ENCODE results near the gene KCNJ15. TPM values are rescaled to one million over a fixed set of nuclear protein-coding genes. Genes with fewer than 3 reads are reported as not detected.

KCNJ15 gene
- total RNA-seq, 5 donors from 2014 or later (not counting 1 experiment from before 2014, with no cell fraction given) = 0.09 to 0.66 (median 0.43) TPM

DNA sequence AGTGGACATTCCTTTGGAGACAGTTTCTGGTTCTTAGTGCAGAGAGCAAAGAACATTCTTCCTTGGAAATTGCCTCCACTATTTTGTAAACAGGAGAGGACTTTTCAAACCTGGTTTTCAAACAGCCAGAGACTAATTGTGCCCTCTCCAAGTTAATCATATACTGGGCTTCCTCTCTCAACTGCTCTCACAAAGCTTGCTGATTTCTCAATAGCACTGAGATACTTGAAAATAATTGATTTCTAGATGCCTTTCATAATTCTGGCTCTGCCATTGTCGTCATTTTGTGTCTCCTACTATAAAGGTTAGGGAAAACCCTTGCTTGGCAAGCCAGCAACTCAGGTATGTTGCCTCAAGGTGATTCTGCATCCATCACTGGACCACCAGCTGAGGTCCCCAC, 56.0 kb downstream of the KCNJ15 start:
- no CpG with 5 or more reads among the region's 1 CpG for WGBS (ENCODE audit: insufficient coverage)
- ChIA-PET CTCF (no interaction called here), POLR2A (no interaction called here)
- no peaks in the 10 kb centered on the region for H3K36me3 ChIP-seq (ENCODE audit: control insufficient read depth in 2 of 2, extremely low read depth in 1 of 2, insufficient read depth in 1 of 2, low read length in 1 of 2)
- H3K4me3 ChIP-seq (ENCODE audit: control insufficient read depth in 1 of 2, extremely low read depth in 1 of 2, low read length in 1 of 2) = no peak overlapping the region
- no peak overlapping the region for H3K27ac Mint-ChIP-seq
- H3K9me3 ChIP-seq = no peaks in the 10 kb centered on the region
- H3K36me3 Mint-ChIP-seq = no peaks in the 10 kb centered on the region
- no peaks in the 10 kb centered on the region for H3K27me3 ChIP-seq (replicated peaks in 1 of 2; ENCODE audit: control insufficient read depth in 2 of 2, extremely low read depth in 1 of 2, insufficient read depth in 2 of 2, low read length in 1 of 2)
- no peak overlapping the region for H3K4me3 Mint-ChIP-seq
- H3K4me1 Mint-ChIP-seq = peaks cover 0 to 6% (median under 1%) of the 10 kb centered on the region in 3 donors
- no peak overlapping the region for H3K27ac ChIP-seq (ENCODE audit: low read length)
- DNase-seq (no peak), ATAC-seq (replicated peaks in 1 of 4) (no peak)
- H3K27me3 Mint-ChIP-seq = peaks cover 3 to 12% of the 10 kb centered on the region in 2 donors
- peaks cover 0 to 7% (median 0%) of the 10 kb centered on the region in 3 donors for H3K9me3 Mint-ChIP-seq
- H3K4me1 ChIP-seq (ENCODE audit: control insufficient read depth in 1 of 2, extremely low read depth in 1 of 2, insufficient read depth in 2 of 2, low read length in 2 of 2) = no peaks in the 10 kb centered on the region

GRCh38 chr21:38314558-38314957, 57.8 kb downstream of the KCNJ15 start:
- WGBS (ENCODE audit: insufficient coverage) = 88% methylated on average over 3 of the region's 3 CpGs
- H3K36me3 ChIP-seq (ENCODE audit: control insufficient read depth in 2 of 2, extremely low read depth in 1 of 2, insufficient read depth in 1 of 2, low read length in 1 of 2) = no peaks in the 10 kb centered on the region
- H3K4me3 ChIP-seq (ENCODE audit: control insufficient read depth in 1 of 2, extremely low read depth in 1 of 2, low read length in 1 of 2) = no peak overlapping the region
- CTCF ChIA-PET = no interaction called here
- Mint-ChIP-seq H3K27me3 (peaks cover 3 to 12% of the 10 kb centered on the region in 2 donors), H3K36me3 (no peaks in the 10 kb centered on the region), H3K4me1 (peaks cover 0 to 6% (median 0%) of the 10 kb centered on the region in 3 donors), H3K4me3 (no peak overlapping the region), H3K27ac (no peak overlapping the region), H3K9me3 (peaks cover 0 to 7% (median 0%) of the 10 kb centered on the region in 3 donors)
- H3K27me3 ChIP-seq (replicated peaks in 1 of 2; ENCODE audit: control insufficient read depth in 2 of 2, extremely low read depth in 1 of 2, insufficient read depth in 2 of 2, low read length in 1 of 2) = no peaks in the 10 kb centered on the region
- DNase-seq = no peak
- no peaks in the 10 kb centered on the region for H3K4me1 ChIP-seq (ENCODE audit: control insufficient read depth in 1 of 2, extremely low read depth in 1 of 2, insufficient read depth in 2 of 2, low read length in 2 of 2)
- no peaks in the 10 kb centered on the region for H3K9me3 ChIP-seq
- H3K27ac ChIP-seq (ENCODE audit: low read length) = no peak overlapping the region
- ATAC-seq (replicated peaks in 1 of 4) = no peak
- POLR2A ChIA-PET = no interaction called here

DNA sequence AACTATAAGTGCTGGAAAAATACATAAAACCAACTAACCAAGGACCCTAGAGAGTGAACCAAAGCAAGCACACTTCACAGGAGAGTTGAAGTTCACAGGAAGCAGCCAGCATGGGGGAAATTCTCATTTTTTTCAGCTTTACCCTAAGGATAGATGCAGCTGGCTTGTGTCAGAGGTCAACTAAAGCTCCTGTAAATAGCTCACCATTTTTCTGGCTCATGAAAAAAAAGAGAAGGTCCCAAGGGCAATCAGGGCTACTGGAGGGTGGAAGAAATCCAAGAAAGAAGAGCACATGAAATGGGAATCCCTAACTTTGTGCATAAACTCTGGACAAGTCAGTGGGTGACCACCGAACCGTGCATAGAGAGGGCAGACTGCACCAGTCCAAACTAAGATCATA, 58.3 kb downstream of the KCNJ15 start:
- H3K36me3 ChIP-seq (ENCODE audit: control insufficient read depth in 2 of 2, extremely low read depth in 1 of 2, insufficient read depth in 1 of 2, low read length in 1 of 2) = no peaks in the 10 kb centered on the region
- no peak overlapping the region for H3K27ac ChIP-seq (ENCODE audit: low read length)
- Mint-ChIP-seq H3K36me3 (no peaks in the 10 kb centered on the region), H3K4me3 (no peak overlapping the region), H3K4me1 (peaks cover 0 to 6% (median 0%) of the 10 kb centered on the region in 3 donors), H3K9me3 (peaks cover 0 to 7% (median 0%) of the 10 kb centered on the region in 3 donors), H3K27me3 (peaks cover 3 to 12% of the 10 kb centered on the region in 2 donors), H3K27ac (no peak overlapping the region)
- no CpG with 5 or more reads among the region's 2 CpGs for WGBS (ENCODE audit: insufficient coverage)
- H3K4me3 ChIP-seq (ENCODE audit: control insufficient read depth in 1 of 2, extremely low read depth in 1 of 2, low read length in 1 of 2) = no peak overlapping the region
- no peaks in the 10 kb centered on the region for H3K4me1 ChIP-seq (ENCODE audit: control insufficient read depth in 1 of 2, extremely low read depth in 1 of 2, insufficient read depth in 2 of 2, low read length in 2 of 2)
- no peaks in the 10 kb centered on the region for H3K27me3 ChIP-seq (replicated peaks in 1 of 2; ENCODE audit: control insufficient read depth in 2 of 2, extremely low read depth in 1 of 2, insufficient read depth in 2 of 2, low read length in 1 of 2)
- ATAC-seq (replicated peaks in 1 of 4) = no peak
- POLR2A ChIA-PET = no interaction called here
- CTCF ChIA-PET = no interaction called here
- no peak for DNase-seq
- no peaks in the 10 kb centered on the region for H3K9me3 ChIP-seq

DNA sequence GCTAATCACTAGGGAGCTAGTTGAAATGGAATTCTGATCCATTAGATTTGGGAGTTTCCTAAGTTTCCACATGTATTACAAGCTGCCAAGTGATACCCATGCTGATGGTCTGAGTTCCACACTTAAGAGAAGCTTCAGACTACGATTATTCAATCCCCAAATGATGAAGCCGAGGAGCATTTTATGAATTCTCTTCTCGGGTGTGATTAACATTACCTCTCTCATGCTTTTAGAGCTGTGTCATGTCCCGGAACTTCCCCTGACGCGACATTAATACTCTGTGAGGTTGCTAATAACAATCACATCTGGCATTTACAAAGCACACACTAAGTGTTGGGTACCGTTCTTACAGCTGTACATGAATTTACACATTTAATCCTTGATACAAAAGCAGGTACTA, 63.0 kb downstream of the KCNJ15 start:
- H3K27ac Mint-ChIP-seq = no peak overlapping the region
- no peaks in the 10 kb centered on the region for H3K36me3 Mint-ChIP-seq
- H3K27me3 ChIP-seq (replicated peaks in 1 of 2; ENCODE audit: control insufficient read depth in 2 of 2, extremely low read depth in 1 of 2, insufficient read depth in 2 of 2, low read length in 1 of 2) = no peaks in the 10 kb centered on the region

DNA sequence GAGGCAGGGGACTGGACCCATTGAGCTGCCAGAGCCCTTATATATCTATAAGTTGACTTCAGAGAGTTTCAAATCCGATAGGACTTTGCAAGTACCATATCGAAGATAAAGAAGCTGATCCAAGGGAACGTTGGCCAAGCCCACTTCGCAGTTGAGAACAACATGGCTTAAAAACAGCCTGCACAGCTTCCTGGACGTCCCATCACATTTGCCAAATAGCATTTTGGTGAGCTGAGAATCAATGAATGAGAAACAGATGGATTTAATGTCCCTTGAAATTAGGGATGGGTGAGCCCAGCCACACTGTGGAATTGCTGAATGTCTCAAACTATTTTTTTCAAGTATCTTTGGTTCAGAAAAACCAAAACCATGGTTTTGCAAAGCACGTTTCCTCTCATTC, 64.8 kb downstream of the KCNJ15 start:
- ChIA-PET POLR2A (interaction anchor here in 1 of 2 donors (0.5 kb wide), 1 partner anchor 1805 kb away, joined by 5 read pairs; no protein-coding TSS in a partner anchor), CTCF (interaction anchor here in 1 of 2 donors (0.6 to 0.7 kb wide), 2 partner anchors 102 to 103 kb away, joined by 3 to 4 read pairs; no protein-coding TSS in a partner anchor)
- no peak for ATAC-seq (replicated peaks in 1 of 4)
- no peaks in the 10 kb centered on the region for H3K27me3 Mint-ChIP-seq
- Histone ChIP-seq H3K4me1 (ENCODE audit: control insufficient read depth in 1 of 2, extremely low read depth in 1 of 2, insufficient read depth in 2 of 2, low read length in 2 of 2) (peaks cover 17 to 24% of the 10 kb centered on the region in 2 experiments), H3K9me3 (no peaks in the 10 kb centered on the region), H3K27me3 (replicated peaks in 1 of 2; ENCODE audit: control insufficient read depth in 2 of 2, extremely low read depth in 1 of 2, insufficient read depth in 2 of 2, low read length in 1 of 2) (no peaks in the 10 kb centered on the region), H3K27ac (ENCODE audit: low read length) (no peak overlapping the region), H3K36me3 (ENCODE audit: control insufficient read depth in 2 of 2, extremely low read depth in 1 of 2, insufficient read depth in 1 of 2, low read length in 1 of 2) (no peaks in the 10 kb centered on the region), H3K4me3 (ENCODE audit: control insufficient read depth in 1 of 2, extremely low read depth in 1 of 2, low read length in 1 of 2) (no peak overlapping the region)
- no peaks in the 10 kb centered on the region for H3K36me3 Mint-ChIP-seq
- 96% methylated on average over 5 of the region's 6 CpGs for WGBS (ENCODE audit: insufficient coverage)
- no peak overlapping the region for H3K27ac Mint-ChIP-seq
- H3K4me3 Mint-ChIP-seq = no peak overlapping the region
- H3K9me3 Mint-ChIP-seq = no peaks in the 10 kb centered on the region
- DNase-seq = no peak
- peaks cover 15 to 24% (median 23%) of the 10 kb centered on the region in 3 donors for H3K4me1 Mint-ChIP-seq

More for the DNA sequence above, 63.0 kb downstream of the KCNJ15 start:
- H3K27me3 Mint-ChIP-seq = no peaks in the 10 kb centered on the region
- ChIA-PET CTCF (interaction anchor here in 1 of 2 donors (0.6 kb wide), 1 partner anchor 1339 kb away, joined by 7 read pairs; no protein-coding TSS in a partner anchor), POLR2A (no interaction called here)
- Histone ChIP-seq H3K4me1 (ENCODE audit: control insufficient read depth in 1 of 2, extremely low read depth in 1 of 2, insufficient read depth in 2 of 2, low read length in 2 of 2) (peaks cover 15 to 16% of the 10 kb centered on the region in 2 experiments), H3K27ac (ENCODE audit: low read length) (no peak overlapping the region), H3K36me3 (ENCODE audit: control insufficient read depth in 2 of 2, extremely low read depth in 1 of 2, insufficient read depth in 1 of 2, low read length in 1 of 2) (no peaks in the 10 kb centered on the region), H3K9me3 (no peaks in the 10 kb centered on the region), H3K4me3 (ENCODE audit: control insufficient read depth in 1 of 2, extremely low read depth in 1 of 2, low read length in 1 of 2) (no peak overlapping the region)
- ATAC-seq (replicated peaks in 1 of 4) (no peak), DNase-seq (no peak)
- no peak overlapping the region for H3K4me3 Mint-ChIP-seq
- H3K4me1 Mint-ChIP-seq = peaks cover 15 to 19% (median 19%) of the 10 kb centered on the region in 3 donors
- H3K9me3 Mint-ChIP-seq = no peaks in the 10 kb centered on the region
- 89% methylated on average over 7 of the region's 7 CpGs for WGBS (ENCODE audit: insufficient coverage)

- Histone ChIP-seq H3K4me3 (ENCODE audit: control insufficient read depth in 1 of 2, extremely low read depth in 1 of 2, low read length in 1 of 2) (no peak overlapping the region), H3K27ac (ENCODE audit: low read length) (no peak overlapping the region), H3K27me3 (replicated peaks in 1 of 2; ENCODE audit: control insufficient read depth in 2 of 2, extremely low read depth in 1 of 2, insufficient read depth in 2 of 2, low read length in 1 of 2) (no peaks in the 10 kb centered on the region), H3K9me3 (no peaks in the 10 kb centered on the region), H3K36me3 (ENCODE audit: control insufficient read depth in 2 of 2, extremely low read depth in 1 of 2, insufficient read depth in 1 of 2, low read length in 1 of 2) (no peaks in the 10 kb centered on the region), H3K4me1 (ENCODE audit: control insufficient read depth in 1 of 2, extremely low read depth in 1 of 2, insufficient read depth in 2 of 2, low read length in 2 of 2) (peaks cover 17 to 24% of the 10 kb centered on the region in 2 experiments)
- POLR2A ChIA-PET = no interaction called here
- Mint-ChIP-seq H3K27me3 (no peaks in the 10 kb centered on the region), H3K27ac (no peak overlapping the region), H3K9me3 (no peaks in the 10 kb centered on the region), H3K36me3 (no peaks in the 10 kb centered on the region), H3K4me1 (peaks cover 15 to 24% (median 23%) of the 10 kb centered on the region in 3 donors), H3K4me3 (no peak overlapping the region)
- ATAC-seq (replicated peaks in 1 of 4) (no peak), DNase-seq (no peak)
- 93% methylated on average over 6 of the region's 8 CpGs for WGBS (ENCODE audit: insufficient coverage)
- CTCF ChIA-PET = interaction anchor here (0.6 kb wide), 2 partner anchors 31 to 1999 kb away, joined by 3 to 5 read pairs; no protein-coding TSS in a partner anchor
Observed at GRCh38 chr21:38322311-38322950, 65.6 kb downstream of the KCNJ15 start.
